ENCODE measurements around the gene PSMD11.

Gene PSMD11

GRCh38 chr17:32445497-32445896 lies 1.2 kb downstream of the PSMD11 start:
- H3K27ac ChIP-seq (ENCODE audit: low read depth, low read length) = no peak overlapping the region
- TF ChIP-seq EZH2phosphoT487 (conservative IDR thresholded peaks at IDR 0.05; ENCODE audit: low read length) = no peak
- no peak for TF ChIP-seq CTCF (IDR thresholded peaks at IDR 0.05; ENCODE audit: insufficient read depth, low read length, poor library complexity, severe bottlenecking)
- peaks cover 19% of the 10 kb centered on the region for H3K36me3 ChIP-seq (ENCODE audit: low read length)
- peak overlapping the region; percentile 99 for H3K9ac ChIP-seq (ENCODE audit: low read length)
- H3K4me2 ChIP-seq (ENCODE audit: low read depth, low read length, poor library complexity, severe bottlenecking) = peak overlapping the region; percentile 78
- H3K9me2 ChIP-seq (replicated peaks; ENCODE audit: insufficient read depth, low read length) = no peaks in the 10 kb centered on the region
- no peaks in the 10 kb centered on the region for H3F3A ChIP-seq (ENCODE audit: insufficient read depth)
- H3K27me3 ChIP-seq (ENCODE audit: low read length) = no peaks in the 10 kb centered on the region
- H4K20me1 ChIP-seq (ENCODE audit: low read depth, low read length) = peaks cover 6% of the 10 kb centered on the region; the same call in 1 of the 2 replicates
- H3K4me3 ChIP-seq (ENCODE audit: insufficient read depth, low read length, poor library complexity, severe bottlenecking) = peak overlapping the region; percentile 98
- no peak overlapping the region for H2AFZ ChIP-seq (ENCODE audit: low read depth, low read length, severe bottlenecking)
- H3K9me3 ChIP-seq (ENCODE audit: insufficient read depth, low read length) = no peaks in the 10 kb centered on the region
- peaks cover 61% of the 10 kb centered on the region for H3K79me2 ChIP-seq (ENCODE audit: insufficient read depth, low read length)

GRCh38 chr17:32445971-32446370 lies 1.7 kb downstream of the PSMD11 start:
- Histone ChIP-seq H2AFZ (ENCODE audit: low read depth, low read length, severe bottlenecking) (no peak overlapping the region), H3K27ac (ENCODE audit: low read depth, low read length) (no peak overlapping the region), H3K9me2 (replicated peaks; ENCODE audit: insufficient read depth, low read length) (no peaks in the 10 kb centered on the region), H3K79me2 (ENCODE audit: insufficient read depth, low read length) (peaks cover 63% of the 10 kb centered on the region), H3K4me2 (ENCODE audit: low read depth, low read length, poor library complexity, severe bottlenecking) (peak overlapping the region; percentile 78), H3K9ac (ENCODE audit: low read length) (peak overlapping the region; percentile 99), H4K20me1 (ENCODE audit: low read depth, low read length) (peaks cover 6% of the 10 kb centered on the region; the same call in 1 of the 2 replicates), H3K36me3 (ENCODE audit: low read length) (peaks cover 19% of the 10 kb centered on the region), H3F3A (ENCODE audit: insufficient read depth) (no peaks in the 10 kb centered on the region), H3K4me3 (ENCODE audit: insufficient read depth, low read length, poor library complexity, severe bottlenecking) (peak overlapping the region; percentile 98), H3K27me3 (ENCODE audit: low read length) (no peaks in the 10 kb centered on the region), H3K9me3 (ENCODE audit: insufficient read depth, low read length) (no peaks in the 10 kb centered on the region)
- TF ChIP-seq CTCF (IDR thresholded peaks at IDR 0.05; ENCODE audit: insufficient read depth, low read length, poor library complexity, severe bottlenecking) (no peak), EZH2phosphoT487 (conservative IDR thresholded peaks at IDR 0.05; ENCODE audit: low read length) (no peak)

DNA sequence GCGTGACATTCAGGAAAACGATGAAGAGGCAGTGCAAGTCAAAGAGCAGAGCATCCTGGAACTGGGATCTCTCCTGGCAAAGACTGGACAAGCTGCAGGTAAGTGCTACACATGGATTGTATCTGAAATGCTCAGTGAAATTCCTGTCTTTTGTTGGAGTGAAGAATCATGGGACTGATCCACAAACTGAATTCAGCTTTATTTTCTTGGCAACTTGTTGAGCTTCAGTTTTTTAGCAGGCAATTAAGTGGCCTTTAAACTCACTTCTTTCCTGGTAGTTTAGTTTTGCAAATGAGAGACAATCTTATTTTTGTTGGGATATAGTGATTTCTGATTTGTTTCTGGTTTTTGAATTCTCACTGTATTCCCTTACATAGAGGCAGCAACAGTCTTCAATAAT lies 2.6 kb downstream of the PSMD11 start:
- Histone ChIP-seq H3K4me3 (ENCODE audit: insufficient read depth, low read length, poor library complexity, severe bottlenecking) (no peak overlapping the region), H3K27me3 (ENCODE audit: low read length) (no peaks in the 10 kb centered on the region), H3K79me2 (ENCODE audit: insufficient read depth, low read length) (peaks cover 63% of the 10 kb centered on the region), H3K4me2 (ENCODE audit: low read depth, low read length, poor library complexity, severe bottlenecking) (peak overlapping the region; percentile 78), H3K9ac (ENCODE audit: low read length) (0 out of 2 replicates have a peak overlapping the region, but pooled peaks have one; percentile 99), H4K20me1 (ENCODE audit: low read depth, low read length) (peaks cover 6% of the 10 kb centered on the region; the same call in 1 of the 2 replicates), H3K9me2 (replicated peaks; ENCODE audit: insufficient read depth, low read length) (no peaks in the 10 kb centered on the region), H3F3A (ENCODE audit: insufficient read depth) (no peaks in the 10 kb centered on the region), H3K9me3 (ENCODE audit: insufficient read depth, low read length) (no peaks in the 10 kb centered on the region), H3K27ac (ENCODE audit: low read depth, low read length) (no peak overlapping the region), H3K36me3 (ENCODE audit: low read length) (peaks cover 24% of the 10 kb centered on the region), H2AFZ (ENCODE audit: low read depth, low read length, severe bottlenecking) (no peak overlapping the region)
- TF ChIP-seq EZH2phosphoT487 (conservative IDR thresholded peaks at IDR 0.05; ENCODE audit: low read length) (no peak), CTCF (IDR thresholded peaks at IDR 0.05; ENCODE audit: insufficient read depth, low read length, poor library complexity, severe bottlenecking) (no peak)
